Fibroblast of skin of left quadriceps (primary cell): ENCODE data around the gene ARSA.

Experiments
- DNase-seq, 2 experiments: peaks; one replicate each; pipeline ENCODE4 v3.0.0-alpha.2; 2013; ENCODE audit warnings: low read depth in 2 of 2

Gene ARSA

DNA sequence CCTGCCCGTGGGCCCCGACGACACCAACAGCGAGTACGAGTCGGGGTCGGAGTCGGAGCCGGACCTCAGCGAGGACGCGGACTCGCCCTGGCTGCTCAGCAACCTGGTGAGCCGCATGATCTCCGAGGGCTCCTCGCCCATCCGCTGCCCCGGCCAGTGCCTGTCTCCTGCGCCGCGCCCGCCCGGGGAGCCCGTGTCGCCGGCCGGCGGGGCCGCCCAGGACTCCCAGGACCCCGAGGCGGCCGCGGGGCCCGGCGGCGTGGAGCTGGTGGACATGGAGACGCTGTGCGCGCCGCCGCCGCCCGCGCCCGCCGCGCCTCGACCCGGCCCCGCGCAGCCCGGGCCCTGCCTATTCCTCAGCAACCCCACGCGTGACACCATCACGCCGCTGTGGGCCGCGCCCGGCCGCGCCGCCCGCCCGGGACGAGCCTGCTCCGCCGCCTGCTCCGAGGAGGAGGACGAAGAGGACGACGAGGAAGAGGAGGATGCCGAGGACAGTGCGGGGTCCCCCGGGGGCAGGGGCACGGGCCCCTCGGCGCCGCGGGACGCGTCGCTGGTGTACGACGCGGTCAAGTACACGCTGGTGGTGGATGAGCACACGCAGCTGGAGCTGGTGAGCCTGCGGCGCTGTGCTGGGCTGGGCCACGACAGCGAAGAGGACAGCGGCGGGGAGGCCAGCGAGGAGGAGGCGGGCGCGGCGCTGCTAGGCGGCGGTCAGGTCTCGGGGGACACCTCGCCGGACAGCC is 23.5 kb downstream of the ARSA start:
- DNase-seq = no peak

- DNase-seq = no peak
Measured at GRCh38 chr22:50603511-50604255, 24.3 kb downstream of the ARSA start.

GRCh38 chr22:50602338-50602700 is 25.6 kb downstream of the ARSA start:
- DNase-seq = no peak

GRCh38 chr22:50601669-50602337 is 26.1 kb downstream of the ARSA start:
- DNase-seq = no peak

DNA sequence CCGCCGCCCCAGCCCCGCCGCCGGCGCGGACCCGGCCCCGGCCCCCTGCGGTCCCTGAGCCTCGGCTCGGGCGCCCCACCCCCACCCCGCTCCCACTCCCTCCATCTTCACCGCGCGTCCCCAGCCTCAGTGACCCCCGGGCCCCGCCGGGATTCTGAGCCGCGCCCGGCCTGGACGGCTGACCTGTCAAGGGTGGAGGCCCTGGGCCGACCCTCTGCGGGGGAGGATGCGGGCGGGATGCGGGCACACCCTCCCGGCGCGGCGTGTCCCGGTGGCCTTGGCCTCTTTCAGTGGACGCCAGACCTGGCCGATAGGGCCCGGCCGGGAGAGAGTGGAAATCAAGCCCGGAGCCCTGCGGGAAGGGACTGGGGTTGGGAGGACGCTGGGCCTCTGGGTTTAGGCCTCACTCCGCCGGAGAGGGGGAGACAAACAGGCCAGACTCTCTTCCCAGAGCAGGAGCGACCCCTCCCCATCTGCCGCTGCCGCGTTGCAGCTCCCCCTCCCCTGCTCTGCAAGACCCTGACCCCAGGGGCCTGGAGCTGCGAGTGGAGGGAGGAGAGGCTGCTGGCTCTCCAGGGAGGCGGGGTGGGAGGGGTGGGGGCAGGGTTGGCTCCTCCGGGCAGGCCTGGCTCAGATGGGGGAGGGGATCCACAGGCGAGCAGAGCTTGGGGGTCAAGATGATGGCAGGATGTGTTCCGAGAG is 26.8 kb downstream of the ARSA start:
- no peak for DNase-seq

- DNase-seq = no peak
Measured at GRCh38 chr22:50600538-50600937, 27.4 kb downstream of the ARSA start, which contains the start of gene MAPK8IP2. Gene MAPK8IP2 (plus strand): TSS chr22:50600793. CDS start chr22:50600819, 26 bp downstream.

GRCh38 chr22:50599816-50600455 is 28.0 kb downstream of the ARSA start:
- DNase-seq = no peak

DNA sequence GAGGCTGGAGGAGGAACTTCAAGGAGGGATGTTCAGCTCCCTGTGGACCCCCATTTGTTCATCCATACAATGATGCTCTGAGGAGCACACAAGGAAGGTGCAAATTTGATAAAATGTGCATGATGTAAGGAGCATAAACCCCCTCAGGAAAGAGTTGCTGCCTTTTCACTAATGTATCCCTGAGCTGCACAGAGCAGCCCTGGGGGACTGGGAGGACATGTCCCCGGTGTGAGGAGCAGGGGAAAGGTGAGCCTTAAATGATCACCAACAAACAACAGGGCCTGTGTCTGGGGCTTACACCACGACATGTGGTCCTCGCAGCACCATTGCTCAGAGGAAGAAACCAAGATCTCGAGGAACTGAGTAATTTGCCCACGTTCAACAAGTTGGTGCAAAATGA is 30.9 kb downstream of the ARSA start:
- no peak for DNase-seq

DNA sequence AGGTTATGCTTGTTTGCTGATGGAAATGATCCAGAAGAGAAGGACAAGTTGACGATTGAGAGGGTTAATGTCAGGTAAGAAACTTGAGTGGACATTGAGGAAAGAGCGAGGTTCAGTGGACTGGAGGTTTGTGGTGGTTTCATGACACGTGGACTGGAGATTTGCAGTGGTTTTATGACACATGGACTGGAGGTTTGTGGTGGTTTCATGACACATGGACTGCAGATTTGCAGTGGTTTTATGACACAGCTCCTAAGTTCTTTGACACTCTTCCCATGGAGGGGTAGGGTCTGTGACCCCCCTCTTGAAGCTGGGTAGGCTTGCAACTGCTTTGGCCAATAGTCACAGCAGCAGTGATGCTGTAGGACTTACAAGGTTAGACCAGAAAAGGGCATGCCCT is 32.8 kb downstream of the ARSA start:
- no peak for DNase-seq

GRCh38 chr22:50587407-50587806 is 40.5 kb downstream of the ARSA start:
- no peak for DNase-seq

DNA sequence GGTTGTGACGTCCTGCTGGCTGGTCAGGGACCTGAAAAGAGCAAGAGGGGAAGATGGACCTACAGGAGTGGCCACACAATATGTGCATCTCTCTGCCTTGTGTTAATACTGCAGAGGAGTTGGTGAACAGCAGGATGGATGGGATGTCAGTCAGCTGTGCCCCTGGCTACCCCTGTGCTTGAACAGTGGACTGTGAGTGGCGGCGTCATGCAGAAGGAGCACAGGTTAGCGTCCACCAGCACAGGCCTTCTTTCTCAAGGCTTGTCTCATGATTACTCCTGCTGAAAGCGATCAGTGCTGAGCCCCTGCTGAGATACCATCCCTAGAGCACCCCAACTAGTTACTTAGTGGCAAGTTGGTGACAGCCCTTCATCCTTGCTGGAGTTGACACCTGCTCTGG is 41.5 kb downstream of the ARSA start:
- no peak for DNase-seq

GRCh38 chr22:50585781-50586180 is 42.2 kb downstream of the ARSA start:
- DNase-seq = no peak

GRCh38 chr22:50585238-50585637 is 42.7 kb downstream of the ARSA start:
- DNase-seq = no peak

- no peak for DNase-seq
Measured at GRCh38 chr22:50584106-50585096, 43.6 kb downstream of the ARSA start.

DNA sequence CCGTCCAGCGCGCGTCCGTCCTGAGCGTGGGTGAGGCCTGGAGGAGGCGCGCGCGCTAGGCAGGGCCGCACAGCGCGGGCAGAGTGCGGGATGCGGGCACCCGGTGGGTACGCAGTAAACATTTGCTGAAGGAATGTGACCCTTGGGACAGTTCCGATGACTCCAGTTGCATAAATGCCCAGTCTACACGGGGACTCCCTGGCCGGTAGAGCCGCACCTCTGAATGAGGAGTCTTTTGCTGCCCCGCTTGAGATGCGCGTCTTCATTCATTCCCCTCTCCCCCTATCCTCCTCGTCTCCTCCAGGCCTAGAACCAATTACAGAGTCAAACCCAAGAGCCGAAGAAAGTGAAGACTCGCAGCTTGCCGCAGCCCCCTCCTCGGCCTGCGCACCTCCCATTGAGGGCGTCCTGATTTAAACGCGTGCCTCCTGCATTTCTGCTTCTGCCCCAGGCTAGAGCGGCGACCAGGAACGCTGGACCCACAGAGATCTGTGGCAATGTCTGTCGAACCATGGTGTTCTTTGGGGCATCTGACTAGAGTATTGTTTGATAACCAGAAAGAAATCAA is 44.6 kb downstream of the ARSA start:
- DNase-seq = no peak

DNA sequence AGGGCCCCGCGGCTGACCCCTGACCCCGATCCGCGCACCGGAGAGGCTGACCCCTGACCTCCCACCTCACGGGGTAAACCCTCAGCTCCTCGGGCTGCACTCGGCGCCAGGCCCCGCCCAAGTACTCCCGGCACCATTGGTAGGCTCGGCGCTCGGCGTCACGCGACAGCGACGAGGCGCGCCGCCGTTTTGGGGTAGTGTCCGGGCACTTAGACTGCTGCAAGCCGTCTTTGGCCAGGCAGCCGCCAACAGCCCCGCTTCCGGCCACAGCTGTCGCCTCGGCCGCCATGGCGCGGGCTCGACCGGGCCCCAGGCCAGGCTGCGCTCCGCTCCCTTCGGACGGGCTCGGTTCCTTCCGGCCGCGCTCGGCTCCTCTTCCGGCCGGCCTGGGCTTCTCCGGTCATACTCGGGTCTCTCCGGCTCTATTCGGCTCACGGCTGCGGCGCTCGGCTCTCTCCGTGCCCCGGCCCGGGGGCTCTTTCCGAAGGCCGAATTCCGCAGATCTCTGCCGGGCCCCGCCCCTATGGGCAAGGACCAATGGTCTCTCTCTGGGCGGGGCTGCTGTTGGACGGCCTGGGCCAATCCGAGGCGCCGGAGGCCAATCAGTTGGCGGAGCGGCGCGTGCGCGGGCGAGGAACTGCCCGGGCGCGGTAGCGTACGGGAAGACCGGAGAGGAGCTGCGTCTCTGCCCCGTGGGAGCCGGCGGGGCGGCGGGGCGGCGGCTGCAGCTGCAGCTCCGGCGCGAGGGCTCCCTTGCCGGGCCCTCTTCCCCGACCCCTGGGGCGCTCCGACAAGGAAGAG is 45.3 kb downstream of the ARSA start, which contains the start of gene CHKB:
TSS of gene CHKB (minus strand) at position 357 of the 801 bp plus-strand sequence. CDS start at position 289, 68 bp downstream.
- peak; percentile 94 for DNase-seq

- no peak for DNase-seq
Measured at GRCh38 chr22:50581950-50582492, 45.9 kb downstream of the ARSA start.

- no peak for DNase-seq
Measured at GRCh38 chr22:50581031-50581949, 46.7 kb downstream of the ARSA start.
